ENCODE measurements around the gene CASP8. TPM values are rescaled to one million over a fixed set of nuclear protein-coding genes. Genes with fewer than 3 reads are reported as not detected.
A peak's percentile ranks its signal among the peaks of the same experiment; 100 is the strongest.

The CASP8 gene
- total and polyA plus RNA-seq, 8 donors = 6.4 to 32.3 (median 10.7) TPM

DNA sequence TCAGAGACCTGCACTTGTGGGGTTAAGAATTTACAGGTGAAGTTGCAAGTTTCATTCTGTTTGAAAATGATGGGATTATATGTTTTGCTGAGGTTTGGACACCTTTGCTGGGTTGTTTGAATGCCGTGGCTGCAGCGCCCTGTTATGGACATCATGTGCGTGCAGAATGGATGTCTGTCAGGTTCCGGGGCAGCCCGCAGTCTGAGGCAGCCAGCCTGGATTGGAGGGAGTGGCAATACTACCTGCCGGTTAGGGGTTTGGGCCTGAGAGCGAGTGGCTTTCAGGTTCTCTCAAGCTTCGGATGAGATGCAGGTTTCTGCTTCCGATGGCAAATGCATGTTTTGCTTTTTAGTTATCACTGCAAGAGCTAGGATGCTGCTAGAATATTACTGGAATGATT is 1.1 kb downstream of the CASP8 start:
- no peaks in the 10 kb centered on the region for H3K27me3 ChIP-seq
- peaks cover 6 to 70% (median 36%) of the 10 kb centered on the region in 4 donors for H3K4me1 ChIP-seq
- H3K27ac ChIP-seq = peak overlapping the region in 2 of 5 donors; percentile 96
- H3K9me3 ChIP-seq = no peaks in the 10 kb centered on the region
- intact Hi-C loops (cut with DNase I; ENCODE audit: low total_unique reads) = no loop called here
- DNase-seq = no peak
- peaks cover 1 to 5% (median 3%) of the 10 kb centered on the region in 4 donors for H3K36me3 ChIP-seq
- WGBS, 5 donors = 59 to 79% (median 64%) methylated on average over 9 of the region's 9 CpGs
- TF ChIP-seq POLR2AphosphoS5 (IDR thresholded peaks at IDR 0.05) (no peak), POLR2A (IDR thresholded peaks at IDR 0.05) (no peak), EP300 (IDR thresholded peaks at IDR 0.05) (no peak)
- TF ChIP-seq, protein P1, sequence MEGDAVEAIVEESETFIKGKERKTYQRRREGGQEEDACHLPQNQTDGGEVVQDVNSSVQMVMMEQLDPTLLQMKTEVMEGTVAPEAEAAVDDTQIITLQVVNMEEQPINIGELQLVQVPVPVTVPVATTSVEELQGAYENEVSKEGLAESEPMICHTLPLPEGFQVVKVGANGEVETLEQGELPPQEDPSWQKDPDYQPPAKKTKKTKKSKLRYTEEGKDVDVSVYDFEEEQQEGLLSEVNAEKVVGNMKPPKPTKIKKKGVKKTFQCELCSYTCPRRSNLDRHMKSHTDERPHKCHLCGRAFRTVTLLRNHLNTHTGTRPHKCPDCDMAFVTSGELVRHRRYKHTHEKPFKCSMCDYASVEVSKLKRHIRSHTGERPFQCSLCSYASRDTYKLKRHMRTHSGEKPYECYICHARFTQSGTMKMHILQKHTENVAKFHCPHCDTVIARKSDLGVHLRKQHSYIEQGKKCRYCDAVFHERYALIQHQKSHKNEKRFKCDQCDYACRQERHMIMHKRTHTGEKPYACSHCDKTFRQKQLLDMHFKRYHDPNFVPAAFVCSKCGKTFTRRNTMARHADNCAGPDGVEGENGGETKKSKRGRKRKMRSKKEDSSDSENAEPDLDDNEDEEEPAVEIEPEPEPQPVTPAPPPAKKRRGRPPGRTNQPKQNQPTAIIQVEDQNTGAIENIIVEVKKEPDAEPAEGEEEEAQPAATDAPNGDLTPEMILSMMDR (IDR thresholded peaks at IDR 0.05) = no peak
- peak overlapping the region in 3 of 4 donors; percentile 26 to 43 (median 38) for H3K4me3 ChIP-seq

DNA sequence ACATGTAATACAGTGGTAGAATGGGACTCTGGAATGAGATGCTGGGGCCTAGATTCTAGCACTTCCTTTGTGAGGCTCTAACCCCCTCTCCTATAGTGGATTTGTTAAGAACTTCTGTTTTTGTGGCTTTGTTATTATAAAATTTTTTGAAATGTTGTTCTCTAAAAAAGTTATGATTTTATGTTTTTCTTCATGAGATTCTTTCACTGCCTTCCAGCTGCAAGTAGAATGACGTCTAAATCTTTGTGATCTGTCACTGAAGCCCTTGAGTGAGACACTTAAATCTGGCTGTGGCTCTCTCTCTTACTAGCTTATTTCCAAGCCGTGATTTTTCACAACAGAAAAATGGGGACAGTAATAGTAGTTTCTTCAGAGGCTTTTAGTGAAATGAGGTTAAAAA is 1.6 kb downstream of the CASP8 start:
- 65 to 80% (median 76%) methylated on average over 2 of the region's 2 CpGs for WGBS, 5 donors
- no peak for DNase-seq
- peaks cover 5 to 9% (median 7%) of the 10 kb centered on the region in 4 donors for H3K36me3 ChIP-seq
- H3K4me3 ChIP-seq = peak overlapping the region in 3 of 4 donors; percentile 26 to 43 (median 38)
- peaks cover 6 to 66% (median 35%) of the 10 kb centered on the region in 4 donors for H3K4me1 ChIP-seq
- TF ChIP-seq, protein P1 (IDR thresholded peaks at IDR 0.05) = no peak
- no peak for TF ChIP-seq POLR2A (IDR thresholded peaks at IDR 0.05)
- no peak for TF ChIP-seq EP300 (IDR thresholded peaks at IDR 0.05)
- no peak for TF ChIP-seq POLR2AphosphoS5 (IDR thresholded peaks at IDR 0.05)
- H3K27me3 ChIP-seq = no peaks in the 10 kb centered on the region
- H3K9me3 ChIP-seq = no peaks in the 10 kb centered on the region
- intact Hi-C loops (cut with DNase I; ENCODE audit: low total_unique reads) = no loop called here
- H3K27ac ChIP-seq = peak overlapping the region in 2 of 5 donors; percentile 96

DNA sequence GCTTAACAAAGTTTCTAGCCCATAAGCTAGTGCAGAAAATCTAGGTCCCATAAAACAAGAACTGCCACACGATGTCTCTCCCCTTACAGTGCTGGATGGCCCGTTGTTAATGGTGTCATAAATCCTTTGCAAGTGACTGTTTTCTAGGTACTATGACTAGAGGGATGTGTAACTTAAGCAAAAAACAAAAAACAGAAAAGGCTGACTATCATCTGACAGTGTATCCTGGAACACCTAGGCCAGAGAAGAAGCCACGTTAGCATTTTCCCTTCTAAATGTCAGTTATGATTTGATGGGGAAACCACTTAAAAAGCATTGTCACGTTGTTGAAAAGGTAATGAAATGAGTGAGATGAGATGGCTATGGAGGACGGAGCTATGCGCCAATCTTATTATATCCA is 2.4 kb downstream of the CASP8 start:
- WGBS, 5 donors = 65 to 80% (median 72%) methylated on average over 6 of the region's 6 CpGs
- Histone ChIP-seq H3K4me1 (peaks cover 6 to 58% (median 27%) of the 10 kb centered on the region in 4 donors), H3K36me3 (peaks cover 12 to 18% (median 15%) of the 10 kb centered on the region in 4 donors), H3K27ac (no peak overlapping the region), H3K27me3 (no peaks in the 10 kb centered on the region), H3K9me3 (no peaks in the 10 kb centered on the region), H3K4me3 (no peak overlapping the region)
- TF ChIP-seq POLR2A (IDR thresholded peaks at IDR 0.05) = no peak
- no peak for TF ChIP-seq POLR2AphosphoS5 (IDR thresholded peaks at IDR 0.05)
- TF ChIP-seq, protein P1 (IDR thresholded peaks at IDR 0.05) = no peak
- no peak for TF ChIP-seq EP300 (IDR thresholded peaks at IDR 0.05)
- intact Hi-C loops (cut with DNase I; ENCODE audit: low total_unique reads) = no loop called here
- DNase-seq = no peak

DNA sequence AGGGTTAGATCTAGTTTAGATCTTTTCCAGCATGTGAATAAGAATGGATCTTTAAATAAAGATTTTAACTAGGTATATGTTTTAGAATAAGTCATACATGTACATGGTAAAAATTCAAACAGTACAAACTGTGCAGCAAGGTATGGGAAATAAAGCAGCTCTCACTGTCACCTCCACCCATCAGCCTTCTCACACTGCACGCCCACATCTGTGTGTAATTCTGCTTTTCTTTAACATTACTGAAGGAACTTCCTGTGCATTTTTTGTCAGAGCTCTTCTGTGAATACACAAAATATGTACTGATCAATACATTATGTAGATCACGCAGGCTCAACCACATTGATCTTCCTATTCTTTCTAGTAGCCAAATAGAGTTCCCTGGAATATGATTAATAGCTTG is 3.4 kb downstream of the CASP8 start:
- intact Hi-C loops (cut with DNase I; ENCODE audit: low total_unique reads) = no loop called here
- Histone ChIP-seq H3K4me3 (no peak overlapping the region), H3K9me3 (no peaks in the 10 kb centered on the region), H3K4me1 (peaks cover 6 to 52% (median 25%) of the 10 kb centered on the region in 4 donors), H3K27me3 (no peaks in the 10 kb centered on the region), H3K27ac (no peak overlapping the region), H3K36me3 (peaks cover 12 to 28% (median 25%) of the 10 kb centered on the region in 4 donors)
- no peak for DNase-seq
- 82 to 90% (median 87%) methylated on average over 2 of the region's 2 CpGs for WGBS, 5 donors
- TF ChIP-seq POLR2A (IDR thresholded peaks at IDR 0.05) = no peak
- no peak for TF ChIP-seq POLR2AphosphoS5 (IDR thresholded peaks at IDR 0.05)
- TF ChIP-seq EP300 (IDR thresholded peaks at IDR 0.05) = no peak
- TF ChIP-seq, protein P1 (IDR thresholded peaks at IDR 0.05) = no peak

Data from stomach (tissue), 9 donors.